H1 (cell line): ENCODE results near the gene IL1RAP. TPM values are rescaled to one million over a fixed set of nuclear protein-coding genes. Genes with fewer than 3 reads are reported as not detected.
"Not testable (repeated sequence)": the region's sequence is repeated elsewhere in the genome, so short reads cannot be mapped to it uniquely, and the experiment has no call there.

ENCODE experiments used
- CTCF ChIA-PET: fragments of 300-600 bp; sonication (Branson Sonifier 250); formaldehyde crosslinking; loops from one replicate; lab custom pipeline; 2021; ENCODE audit not compliant: partially characterized antibody; lab: Charles Lee
- POLR2A ChIA-PET: fragments of 300-600 bp; sonication (Branson Sonifier 250); formaldehyde crosslinking; loops from one replicate; lab custom pipeline; 2021; ENCODE audit warnings: inconsistent platforms; ENCODE audit not compliant: partially characterized antibody; lab: Charles Lee
- DNase-seq, 2 experiments: peaks; one replicate each; pipeline versions ENCODE4 v3.0.0 to v3.0.0-alpha.2; 2010 to 2022; ENCODE audit warnings: low spot score in 2 of 2, low read depth in 1 of 2, mixed read lengths in 1 of 2
- FAIRE-seq: peaks from 2 replicates; lab custom pipeline; 2011; peaks lifted over from hg19 to GRCh38; lab: Jason Lieb, UNC
- H2AFZ ChIP-seq: 2 replicates; pipeline ENCODE4 v1.8.1; 2012; ENCODE audit warnings: low read length, inconsistent platforms
- H2AK5ac ChIP-seq: 2 replicates; pipeline ENCODE4 v1.6.1; 2013; ENCODE audit warnings: low read depth, low read length
- H2BK120ac ChIP-seq: replicated peaks from 2 replicates; pipeline ENCODE3; 2013; ENCODE audit warnings: low read depth, low read length, inconsistent platforms
- H2BK12ac ChIP-seq: 2 replicates; pipeline ENCODE4 v1.6.1; 2013; ENCODE audit warnings: low read depth, low read length
- H2BK15ac ChIP-seq: 2 replicates; pipeline ENCODE4 v1.6.1; 2013; ENCODE audit warnings: low read length
- H2BK20ac ChIP-seq: 2 replicates; pipeline ENCODE4 v1.6.1; 2013; ENCODE audit warnings: low read length
- H2BK5ac ChIP-seq: 2 replicates; pipeline ENCODE4 v1.6.1; 2013; ENCODE audit warnings: low read depth, low read length
- H3K14ac ChIP-seq: 2 replicates; pipeline ENCODE4 v1.6.1; 2013; ENCODE audit warnings: inconsistent platforms; ENCODE audit not compliant: insufficient read length
- H3K18ac ChIP-seq: 2 replicates; pipeline ENCODE4 v1.6.1; 2013; ENCODE audit warnings: low read length; ENCODE audit errors: extremely low read depth
- H3K23ac ChIP-seq: 2 replicates; pipeline ENCODE4 v1.6.1; 2013; ENCODE audit warnings: inconsistent platforms; ENCODE audit not compliant: insufficient read length
- H3K23me2 ChIP-seq: 2 replicates; pipeline ENCODE4 v1.6.1; 2013; ENCODE audit warnings: low read depth, low read length
- H3K27ac ChIP-seq: 2 replicates; pipeline ENCODE4 v1.6.1; 2011; ENCODE audit warnings: low read depth, low read length, inconsistent platforms
- H3K27me3 ChIP-seq, 4 experiments: replicated peaks in 1 of 4; 1 replicate in 1 of 4; 2 replicates in 3 of 4; pipeline versions ENCODE4 v1.6.1 to v1.8.1; 2011 to 2013; ENCODE audit warnings: low read length in 3 of 4, mild to moderate bottlenecking in 3 of 4, inconsistent platforms in 2 of 4, mixed read lengths in 2 of 4, moderate library complexity in 1 of 4; ENCODE audit not compliant: control insufficient read depth in 3 of 4, insufficient read depth in 3 of 4; ENCODE audit errors: extremely low read depth in 1 of 4
- H3K36me3 ChIP-seq, 4 experiments: 2 replicates each; pipeline versions ENCODE4 v1.6.1 to v1.8.1; 2011 to 2013; ENCODE audit warnings: mild to moderate bottlenecking in 4 of 4, low read length in 3 of 4, moderate library complexity in 2 of 4, control low read depth in 1 of 4, inconsistent platforms in 1 of 4; ENCODE audit not compliant: insufficient read depth in 4 of 4, control insufficient read depth in 2 of 4
- H3K4ac ChIP-seq: replicated peaks from 2 replicates; pipeline ENCODE3; 2013; ENCODE audit warnings: low read length, low read depth, mixed read lengths, inconsistent platforms; ENCODE audit not compliant: insufficient read length
- H3K4me1 ChIP-seq, 4 experiments: replicated peaks in 1 of 4; 1 replicate in 1 of 4; 2 replicates in 3 of 4; pipeline versions ENCODE4 v1.6.1 to v1.8.1; 2011 to 2013; ENCODE audit warnings: low read length in 3 of 4, inconsistent platforms in 2 of 4, mixed read lengths in 1 of 4; ENCODE audit not compliant: insufficient read depth in 4 of 4, control insufficient read depth in 3 of 4
- H3K4me2 ChIP-seq, 2 experiments: 2 replicates each; pipeline versions ENCODE4 v1.6.1 to v1.8.1; 2011 to 2013; ENCODE audit warnings: low read depth in 2 of 2, low read length in 2 of 2, control low read depth in 1 of 2, inconsistent platforms in 1 of 2, mild to moderate bottlenecking in 1 of 2; ENCODE audit not compliant: insufficient read depth in 1 of 2
- H3K4me3 ChIP-seq, 4 experiments: fragments of 200-600, 300-600 bp in 1 of 4; sonication (generic), shearing (Covaris generic), sonication (Bioruptor Twin) in 1 of 4; 2 replicates each; pipeline versions ENCODE4 v1.5.1 to v1.8.1; 2011 to 2016; ENCODE audit warnings: low read length in 4 of 4, low read depth in 3 of 4, control low read depth in 2 of 4, inconsistent platforms in 2 of 4, mild to moderate bottlenecking in 2 of 4, mixed read lengths in 1 of 4, moderate library complexity in 1 of 4; ENCODE audit not compliant: insufficient read depth in 2 of 4; ENCODE audit errors: extremely low read depth in 1 of 4
- H3K56ac ChIP-seq: replicated peaks from 2 replicates; pipeline ENCODE3; 2013; ENCODE audit warnings: low read depth, mild to moderate bottlenecking, mixed read lengths, low read length, inconsistent platforms; ENCODE audit not compliant: insufficient read length
- H3K79me1 ChIP-seq: 2 replicates; pipeline ENCODE4 v1.6.1; 2013; ENCODE audit warnings: low read depth, low read length, control low read depth
- H3K79me2 ChIP-seq, 2 experiments: 2 replicates each; pipeline versions ENCODE4 v1.6.1 to v1.8.1; 2012 to 2013; ENCODE audit warnings: low read length in 2 of 2, mild to moderate bottlenecking in 2 of 2, inconsistent platforms in 1 of 2; ENCODE audit not compliant: insufficient read depth in 2 of 2, control insufficient read depth in 1 of 2
- H3K9ac ChIP-seq, 4 experiments: replicated peaks in 1 of 4; 1 replicate in 1 of 4; 2 replicates in 3 of 4; pipeline versions ENCODE4 v1.6.1 to v1.8.1; 2011 to 2013; ENCODE audit warnings: low read depth in 3 of 4, low read length in 3 of 4, control low read depth in 2 of 4, mild to moderate bottlenecking in 2 of 4, moderate library complexity in 2 of 4, inconsistent platforms in 1 of 4; ENCODE audit errors: extremely low read depth in 1 of 4
- H3K9me3 ChIP-seq, 2 experiments: 2 replicates each; pipeline versions ENCODE4 v1.6.1 to v1.8.1; 2012 to 2013; ENCODE audit warnings: mild to moderate bottlenecking in 2 of 2, moderate library complexity in 2 of 2, control low read depth in 1 of 2, inconsistent platforms in 1 of 2, low read depth in 1 of 2, low read length in 1 of 2, mixed read lengths in 1 of 2; ENCODE audit not compliant: insufficient read depth in 2 of 2
- H4K20me1 ChIP-seq, 2 experiments: replicated peaks in 1 of 2; 2 replicates each; pipeline versions ENCODE3 to v1.8.1; 2011 to 2013; ENCODE audit warnings: inconsistent platforms in 2 of 2, low read length in 2 of 2, mild to moderate bottlenecking in 1 of 2; ENCODE audit not compliant: insufficient read depth in 2 of 2, control insufficient read depth in 1 of 2
- H4K5ac ChIP-seq: 2 replicates; pipeline ENCODE4 v1.6.1; 2013; ENCODE audit warnings: low read length, low read depth, mixed read lengths, inconsistent platforms; ENCODE audit not compliant: insufficient read length
- H4K8ac ChIP-seq: 2 replicates; pipeline ENCODE4 v1.8.0; 2013; ENCODE audit warnings: mild to moderate bottlenecking, moderate library complexity, low read length, inconsistent platforms; ENCODE audit not compliant: insufficient read depth; ENCODE audit errors: extremely low read depth
- H4K91ac ChIP-seq: replicated peaks from 2 replicates; pipeline ENCODE3; 2013; ENCODE audit warnings: low read length, mixed read lengths, inconsistent platforms; ENCODE audit not compliant: insufficient read length
- whole genome bisulfite sequencing, 2 experiments: shearing (Covaris generic) in 1 of 2; methylation state at CpG; one replicate each; pipeline versions ENCODE4 v1.1.6 to v1.1.7; 2013 to 2015; ENCODE audit warnings: low lambda C conversion rate in 2 of 2, mixed read lengths in 2 of 2, inconsistent platforms in 1 of 2, low coverage in 1 of 2, missing lambda C conversion rate in 1 of 2; ENCODE audit not compliant: insufficient replicate concordance in 2 of 2, insufficient coverage in 1 of 2, insufficient read length in 1 of 2; ENCODE audit errors: extremely low coverage in 1 of 2, missing lambda C conversion rate in 1 of 2; 5-methylcytosine and 5-hydroxymethylcytosine counted together
- polyA plus RNA-seq, 7 experiments: library from polyadenylated mRNA; depleted of rRNA in 3 of 7; stranded (reverse) in 5 of 7; unstranded in 2 of 7; fragments of >200 nt in 5 of 7; fragments of 200-250 nt in 2 of 7; gene quantifications; 1 replicate in 5 of 7; 2 replicates in 1 of 7; 4 replicates in 1 of 7; pipeline versions ENCODE4 v1.2.1 to v1.2.3, GENCODE V29; 2011 to 2013; ENCODE audit warnings: missing spikeins in 2 of 7, mixed read lengths in 2 of 7
- total RNA-seq: library from RNA; stranded (reverse); fragmentation: NEBNext Ultra II Directional; extraction: Animal tissue kit (Norgen Biotek cat#: 25700); gene quantifications from 2 replicates; pipeline ENCODE4 v1.2.1, GENCODE V29; 2021

Gene IL1RAP
- total and polyA plus RNA-seq, 2 of the 8 experiments (the other 6 are each of a cell fraction or from before 2014, with no cell fraction given): 2.4 to 3.9 TPM

- CTCF ChIA-PET: interaction anchor here (1.5 kb wide), 1 partner anchor 23 kb away, joined by 6 read pairs; no protein-coding TSS in a partner anchor
- POLR2A ChIA-PET, H3K23me2 ChIP-seq, H2BK12ac ChIP-seq, H2BK15ac ChIP-seq, H3K4me2 ChIP-seq, H3K27me3 ChIP-seq, H3K4ac ChIP-seq, H3K9me3 ChIP-seq, FAIRE-seq, H3K4me3 ChIP-seq, H4K5ac ChIP-seq, H2BK5ac ChIP-seq, H2BK120ac ChIP-seq, H3K9ac ChIP-seq, H3K56ac ChIP-seq, H2AFZ ChIP-seq, H3K27ac ChIP-seq, H3K18ac ChIP-seq, H3K4me1 ChIP-seq, H3K36me3 ChIP-seq, H3K79me1 ChIP-seq, H2BK20ac ChIP-seq, H4K91ac ChIP-seq, H4K8ac ChIP-seq, H2AK5ac ChIP-seq, H4K20me1 ChIP-seq, H3K14ac ChIP-seq, H3K79me2 ChIP-seq, H3K23ac ChIP-seq, DNase-seq: not testable (repeated sequence)
- 97% methylated on average over 7 of the region's 7 CpGs; no CpG with 5 or more reads in 1 of the 2 experiments for WGBS, 2 experiments
These were observed 164.0 kb downstream of the IL1RAP start for GRCh38 chr3:190677868-190678267.
